Fibroblast of pulmonary artery (primary cell): Measurements from ENCODE around the gene MARCHF11.

Experiments used
- DNase-seq: peaks from one replicate; pipeline ENCODE4 v3.0.0-alpha.2; 2010; ENCODE audit warnings: low read depth
- H3K4me3 ChIP-seq: replicated peaks from 2 replicates; pipeline ENCODE4 v1.5.1; 2011; ENCODE audit warnings: low read depth, mild to moderate bottlenecking, control low read depth, low read length, moderate library complexity
- CTCF ChIP-seq: IDR thresholded peaks from 2 replicates; pipeline ENCODE4 v1.5.1; 2011; ENCODE audit warnings: mild to moderate bottlenecking, control low read depth, low read length, inconsistent platforms; ENCODE audit errors: missing control alignments

Gene MARCHF11

GRCh38 chr5:16179511-16179935 lies at the start of gene MARCHF11:
MARCHF11 (minus strand) TSS chr5:16179791; CDS start chr5:16179575, 216 bp downstream.
- no peak within 1 kb of the TSS for H3K4me3 ChIP-seq

GRCh38 chr5:16225927-16226326 lies 46.3 kb upstream of the MARCHF11 start:
- H3K4me3 ChIP-seq = no peak overlapping the region
- DNase-seq = no peak
- TF ChIP-seq CTCF = no peak

More at GRCh38 chr5:16179511-16179935, at the start of gene MARCHF11:
- no peak for TF ChIP-seq CTCF
- no peak for DNase-seq

GRCh38 chr5:16192311-16192710 lies 12.7 kb upstream of the MARCHF11 start:
- no peak for TF ChIP-seq CTCF
- no peak for DNase-seq

GRCh38 chr5:16180789-16181082 lies 1.1 kb upstream of the MARCHF11 start:
- no peak for TF ChIP-seq CTCF
- DNase-seq = no peak
- H3K4me3 ChIP-seq = no peak overlapping the region

More at GRCh38 chr5:16192311-16192710, 12.7 kb upstream of the MARCHF11 start:
- H3K4me3 ChIP-seq = no peak overlapping the region

GRCh38 chr5:16179936-16180788 lies 571 bp upstream of the MARCHF11 start:
- no peak for DNase-seq
- H3K4me3 ChIP-seq = no peak overlapping the region
- TF ChIP-seq CTCF = no peak

GRCh38 chr5:16178745-16179372 lies 732 bp downstream of the MARCHF11 start:
- TF ChIP-seq CTCF = no peak
- peak; percentile 68 for DNase-seq

More at GRCh38 chr5:16178745-16179372, 732 bp downstream of the MARCHF11 start:
- H3K4me3 ChIP-seq = no peak overlapping the region
